Mesendoderm (in vitro differentiated cells): ENCODE results near the gene NIPAL4.
"Not testable (repeated sequence)": the region's sequence is repeated elsewhere in the genome, so short reads cannot be mapped to it uniquely, and the experiment has no call there.

Experiments used
- DNase-seq: peaks from one replicate; pipeline ENCODE4 v3.0.0; 2013
- H2AK5ac ChIP-seq: 2 replicates; pipeline ENCODE4 v1.6.1; 2013; ENCODE audit warnings: low read length, inconsistent platforms
- H2BK120ac ChIP-seq: 2 replicates; pipeline ENCODE4 v1.6.1; 2013; ENCODE audit warnings: low read depth, mild to moderate bottlenecking, low read length, moderate library complexity, mixed read lengths
- H2BK15ac ChIP-seq: replicated peaks from 2 replicates; pipeline ENCODE4 v1.6.1; 2013; ENCODE audit warnings: low read depth, mild to moderate bottlenecking, moderate library complexity
- H2BK5ac ChIP-seq: 2 replicates; pipeline ENCODE4 v1.6.1; 2013; ENCODE audit warnings: low read length, inconsistent platforms
- H3K18ac ChIP-seq: 2 replicates; pipeline ENCODE4 v1.6.1; 2013; ENCODE audit warnings: mild to moderate bottlenecking, low read length, mixed read lengths
- H3K23ac ChIP-seq: one replicate; pipeline ENCODE4 v1.6.1; 2013; ENCODE audit warnings: low read length
- H3K27ac ChIP-seq: 2 replicates; pipeline ENCODE4 v1.5.1; 2013; ENCODE audit warnings: low read depth, mild to moderate bottlenecking, inconsistent platforms, low read length, moderate library complexity
- H3K27me3 ChIP-seq: 2 replicates; pipeline ENCODE4 v1.6.1; 2013; ENCODE audit warnings: low read length, control low read depth, mild to moderate bottlenecking, inconsistent platforms; ENCODE audit not compliant: insufficient read depth, poor library complexity
- H3K36me3 ChIP-seq: 2 replicates; pipeline ENCODE4 v1.6.1; 2013; ENCODE audit warnings: low read length, inconsistent platforms; ENCODE audit not compliant: control insufficient read depth, insufficient read depth
- H3K4ac ChIP-seq: one replicate; pipeline ENCODE4 v1.6.1; 2013; ENCODE audit warnings: low read depth, mild to moderate bottlenecking, low read length, moderate library complexity
- H3K4me1 ChIP-seq: 2 replicates; pipeline ENCODE4 v1.6.1; 2013; ENCODE audit warnings: low read depth, low read length, inconsistent platforms; ENCODE audit not compliant: control insufficient read depth
- H3K4me2 ChIP-seq: 2 replicates; pipeline ENCODE4 v1.6.1; 2013; ENCODE audit warnings: low read length
- H3K4me3 ChIP-seq: 2 replicates; pipeline ENCODE4 v1.5.1; 2013; ENCODE audit warnings: mild to moderate bottlenecking, low read length
- H3K56ac ChIP-seq: one replicate; pipeline ENCODE4 v1.6.1; 2013; ENCODE audit warnings: low read length
- H3K79me1 ChIP-seq: 2 replicates; pipeline ENCODE4 v1.6.1; 2013; ENCODE audit warnings: low read length, inconsistent platforms
- H3K79me2 ChIP-seq: 2 replicates; pipeline ENCODE4 v1.6.1; 2013; ENCODE audit warnings: mild to moderate bottlenecking, low read length; ENCODE audit not compliant: control insufficient read depth, insufficient read depth
- H3K9ac ChIP-seq: 2 replicates; pipeline ENCODE4 v1.6.1; 2013; ENCODE audit warnings: low read length, inconsistent platforms
- H4K5ac ChIP-seq: one replicate; pipeline ENCODE4 v1.6.1; 2013; ENCODE audit warnings: low read length
- H4K8ac ChIP-seq: one replicate; pipeline ENCODE4 v1.6.1; 2013; ENCODE audit warnings: low read depth, mild to moderate bottlenecking, control low read depth, low read length, moderate library complexity
- WGBS: extraction: QIAGEN DNeasy Blood & Tissue Kit; methylation state at CpG from one replicate; pipeline ENCODE4 v1.1.7; 2013; ENCODE audit warnings: low lambda C conversion rate, missing lambda C conversion rate; ENCODE audit not compliant: insufficient coverage; ENCODE audit errors: extremely low coverage; 5-methylcytosine and 5-hydroxymethylcytosine counted together

Gene NIPAL4

DNA sequence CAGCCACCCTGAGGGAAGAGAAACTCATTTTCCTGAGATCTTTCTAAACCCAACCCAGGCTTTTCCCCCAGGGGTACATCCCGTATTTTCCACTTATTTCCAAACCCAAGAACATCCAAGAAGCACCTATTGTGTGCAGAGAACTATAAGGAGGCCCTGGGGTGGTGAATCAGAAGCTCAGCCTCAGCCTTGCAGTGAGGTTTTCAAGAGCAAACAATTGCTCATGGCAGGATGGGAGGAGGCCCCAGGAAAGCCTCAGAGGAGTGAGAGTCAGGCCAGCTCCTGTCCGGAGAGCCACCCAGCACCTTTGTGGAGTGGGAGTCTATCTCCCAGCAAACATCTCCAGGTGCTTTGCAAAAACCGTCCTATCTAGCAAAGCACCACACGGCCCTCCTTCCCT, 19.2 kb downstream of the NIPAL4 start:
- no peak overlapping the region for H2BK120ac ChIP-seq
- H3K79me2 ChIP-seq, result no peaks in the 10 kb centered on the region
- H3K79me1 ChIP-seq, result peaks cover 4% of the 10 kb centered on the region
- no peak overlapping the region for H4K8ac ChIP-seq
- no peaks in the 10 kb centered on the region for H3K27me3 ChIP-seq
- H2BK15ac ChIP-seq, result no peak overlapping the region
- H3K36me3 ChIP-seq, result peaks cover 16% of the 10 kb centered on the region
- H3K56ac ChIP-seq, result no peak overlapping the region
- H4K5ac ChIP-seq, result no peak overlapping the region
- no peak overlapping the region for H3K4me3 ChIP-seq
- H3K4me2 ChIP-seq, result no peak overlapping the region
- H2AK5ac ChIP-seq, result no peak overlapping the region
- DNase-seq, result peak; percentile 67
- H3K27ac ChIP-seq, result peak overlapping the region; percentile 69
- H3K4ac ChIP-seq, result no peak overlapping the region
- H3K9ac ChIP-seq, result no peak overlapping the region
- H2BK5ac ChIP-seq, result no peak overlapping the region
- H3K4me1 ChIP-seq, result no peaks in the 10 kb centered on the region
- WGBS, result no CpG with 5 or more reads among the region's 4 CpGs
- H3K18ac ChIP-seq, result no peak overlapping the region
- H3K23ac ChIP-seq, result no peak overlapping the region

DNA sequence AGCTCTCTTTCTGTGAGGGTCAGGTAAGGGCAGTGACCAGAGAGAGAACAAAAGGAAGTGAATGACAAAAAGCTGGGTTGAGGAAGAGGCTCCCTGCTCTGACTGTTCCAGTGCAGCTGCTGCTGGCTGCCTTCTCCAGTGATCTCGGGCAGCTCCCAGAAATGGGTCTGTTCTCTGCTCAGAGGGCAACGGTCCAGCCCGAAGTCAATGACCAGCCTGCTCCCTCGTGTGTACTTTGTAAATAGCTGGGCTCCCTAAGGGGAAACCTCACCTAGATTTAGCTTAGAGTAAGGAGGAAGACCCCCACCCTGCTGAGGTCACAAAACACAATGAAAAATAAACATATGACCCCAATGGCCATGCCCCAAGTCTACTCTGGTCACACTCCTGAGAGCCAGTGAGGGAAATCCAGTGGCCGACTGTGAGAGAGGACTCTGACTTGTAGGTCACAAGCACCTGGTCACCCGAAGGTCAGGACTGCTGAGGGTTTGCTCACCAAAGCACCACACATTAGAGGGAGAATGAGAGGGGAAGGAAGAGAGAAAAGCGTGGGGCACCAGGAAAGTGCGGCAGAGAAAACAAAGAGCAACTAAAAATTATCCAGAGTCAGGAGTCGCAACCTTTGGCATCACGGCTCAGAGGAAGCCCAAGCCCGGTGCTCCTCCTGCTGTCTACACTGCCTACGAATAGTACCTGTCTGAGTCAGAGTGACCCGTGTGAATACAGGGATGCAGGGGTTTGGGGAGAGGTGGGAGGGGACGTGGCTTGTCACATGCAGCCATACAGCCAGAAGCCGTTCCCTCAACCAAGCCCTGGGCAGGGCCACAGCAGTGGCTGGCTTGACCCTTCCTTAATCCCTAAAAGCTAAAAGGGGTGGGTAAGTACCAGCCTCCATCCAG, 19.8 kb downstream of the NIPAL4 start:
- H3K27me3 ChIP-seq, result no peaks in the 10 kb centered on the region
- no peak overlapping the region for H4K8ac ChIP-seq
- no peak overlapping the region for H3K4me2 ChIP-seq
- no peaks in the 10 kb centered on the region for H3K4me1 ChIP-seq
- no peak overlapping the region for H3K23ac ChIP-seq
- no peak overlapping the region for H3K56ac ChIP-seq
- no peak overlapping the region for H2AK5ac ChIP-seq
- H3K18ac ChIP-seq, result no peak overlapping the region
- WGBS, result no CpG with 5 or more reads among the region's 15 CpGs
- H3K36me3 ChIP-seq, result peaks cover 21% of the 10 kb centered on the region
- H3K4ac ChIP-seq, result no peak overlapping the region
- peak overlapping the region; percentile 69 for H3K27ac ChIP-seq
- H2BK5ac ChIP-seq, result no peak overlapping the region
- no peaks in the 10 kb centered on the region for H3K79me2 ChIP-seq
- H3K9ac ChIP-seq, result no peak overlapping the region
- no peak overlapping the region for H2BK15ac ChIP-seq
- no peak for DNase-seq
- H2BK120ac ChIP-seq, result no peak overlapping the region
- no peak overlapping the region for H4K5ac ChIP-seq
- H3K79me1 ChIP-seq, result peaks cover 7% of the 10 kb centered on the region
- H3K4me3 ChIP-seq, result no peak overlapping the region

DNA sequence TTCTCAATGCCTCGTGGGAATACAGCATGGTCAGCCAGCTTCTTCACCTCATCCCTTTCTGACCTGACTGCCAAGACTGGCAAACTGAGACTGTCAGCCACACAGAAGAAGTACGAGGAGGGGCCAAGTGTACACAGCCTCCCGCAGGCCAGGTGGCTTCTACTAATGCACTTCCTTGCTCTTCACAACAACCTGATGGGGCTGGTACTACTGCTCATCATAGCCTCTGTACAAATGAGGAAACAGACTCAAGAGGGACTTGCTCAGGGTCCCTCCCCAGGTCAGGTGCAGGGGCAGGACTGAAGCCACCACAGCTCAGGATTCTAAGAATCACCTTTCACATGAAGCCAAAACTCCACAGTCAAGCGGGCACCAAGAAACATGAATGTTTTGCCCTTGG, 21.3 kb downstream of the NIPAL4 start:
- no CpG with 5 or more reads among the region's 4 CpGs for WGBS
- no peak overlapping the region for H3K4me2 ChIP-seq
- no peak overlapping the region for H2BK15ac ChIP-seq
- H3K18ac ChIP-seq, result no peak overlapping the region
- no peak for DNase-seq
- H3K4me3 ChIP-seq, result no peak overlapping the region
- H3K23ac ChIP-seq, result no peak overlapping the region
- H2BK5ac ChIP-seq, result no peak overlapping the region
- no peak overlapping the region for H3K9ac ChIP-seq
- no peaks in the 10 kb centered on the region for H3K4me1 ChIP-seq
- no peak overlapping the region for H3K27ac ChIP-seq
- no peak overlapping the region for H2AK5ac ChIP-seq
- H2BK120ac ChIP-seq, result no peak overlapping the region
- peaks cover 31% of the 10 kb centered on the region for H3K36me3 ChIP-seq
- H3K56ac ChIP-seq, result no peak overlapping the region
- no peak overlapping the region for H4K5ac ChIP-seq
- H3K79me1 ChIP-seq, result peaks cover 13% of the 10 kb centered on the region
- no peaks in the 10 kb centered on the region for H3K79me2 ChIP-seq
- H3K4ac ChIP-seq, result no peak overlapping the region
- no peaks in the 10 kb centered on the region for H3K27me3 ChIP-seq
- H4K8ac ChIP-seq, result no peak overlapping the region

DNA sequence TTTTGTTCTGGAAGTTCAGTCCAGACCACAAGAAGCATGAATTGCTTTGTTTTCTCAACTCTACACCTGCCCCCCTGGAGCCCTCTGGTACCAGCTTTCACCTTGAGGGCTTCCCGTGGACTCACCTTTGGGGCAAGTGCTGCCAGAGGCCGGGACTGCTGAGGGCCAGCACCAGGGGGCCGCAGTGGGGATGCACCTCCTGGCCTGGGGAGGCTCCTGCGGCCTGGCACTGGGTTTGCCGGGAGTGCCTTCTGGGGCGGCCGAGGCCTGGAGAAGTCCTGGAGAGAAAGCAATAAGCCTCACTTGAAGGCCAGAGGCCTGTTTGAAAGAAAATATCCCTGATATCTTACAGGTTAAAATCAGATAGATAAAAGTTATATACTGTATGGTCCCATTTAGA, 21.7 kb downstream of the NIPAL4 start:
- no peak overlapping the region for H3K4ac ChIP-seq
- no peak overlapping the region for H3K56ac ChIP-seq
- no peak overlapping the region for H3K9ac ChIP-seq
- H2BK5ac ChIP-seq, result no peak overlapping the region
- peaks cover 31% of the 10 kb centered on the region for H3K36me3 ChIP-seq
- H3K18ac ChIP-seq, result no peak overlapping the region
- DNase-seq, result no peak
- no peak overlapping the region for H2BK120ac ChIP-seq
- H3K79me1 ChIP-seq, result peaks cover 13% of the 10 kb centered on the region
- no peak overlapping the region for H2BK15ac ChIP-seq
- H3K4me2 ChIP-seq, result no peak overlapping the region
- no CpG with 5 or more reads among the region's 7 CpGs for WGBS
- no peak overlapping the region for H3K27ac ChIP-seq
- H3K27me3 ChIP-seq, result no peaks in the 10 kb centered on the region
- no peak overlapping the region for H4K8ac ChIP-seq
- H3K4me3 ChIP-seq, result no peak overlapping the region
- H3K79me2 ChIP-seq, result no peaks in the 10 kb centered on the region
- H3K4me1 ChIP-seq, result no peaks in the 10 kb centered on the region
- no peak overlapping the region for H2AK5ac ChIP-seq
- H4K5ac ChIP-seq, result no peak overlapping the region
- no peak overlapping the region for H3K23ac ChIP-seq

DNA sequence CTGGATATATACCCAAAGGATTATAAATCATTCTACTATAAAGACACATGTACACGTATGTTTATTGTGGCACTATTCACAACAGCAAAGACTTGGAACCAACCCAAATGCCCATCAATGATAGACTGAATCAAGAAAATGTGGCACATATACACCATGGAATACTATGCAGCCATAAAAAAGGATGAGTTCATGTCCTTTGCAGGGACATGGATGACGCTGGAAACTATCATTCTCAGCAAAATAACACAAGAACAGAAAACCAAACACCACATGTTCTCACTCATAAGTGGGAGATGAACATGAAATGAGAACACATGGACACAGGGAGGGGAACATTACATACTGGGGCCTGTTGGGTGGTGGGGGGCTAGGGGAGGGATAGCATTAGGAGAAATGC, 22.7 kb downstream of the NIPAL4 start:
- not testable (repeated sequence) for H4K8ac ChIP-seq, H2BK15ac ChIP-seq, H3K18ac ChIP-seq, H2AK5ac ChIP-seq, H2BK5ac ChIP-seq, H2BK120ac ChIP-seq, H3K27ac ChIP-seq, H3K79me2 ChIP-seq, DNase-seq, H3K4me2 ChIP-seq, H4K5ac ChIP-seq, H3K27me3 ChIP-seq, H3K4ac ChIP-seq, H3K4me1 ChIP-seq, H3K23ac ChIP-seq, H3K9ac ChIP-seq, H3K56ac ChIP-seq, H3K4me3 ChIP-seq
- Histone ChIP-seq H3K36me3 (peaks cover 35% of the 10 kb centered on the region), H3K79me1 (peaks cover 16% of the 10 kb centered on the region)
- WGBS, result no CpG with 5 or more reads among the region's 2 CpGs

DNA sequence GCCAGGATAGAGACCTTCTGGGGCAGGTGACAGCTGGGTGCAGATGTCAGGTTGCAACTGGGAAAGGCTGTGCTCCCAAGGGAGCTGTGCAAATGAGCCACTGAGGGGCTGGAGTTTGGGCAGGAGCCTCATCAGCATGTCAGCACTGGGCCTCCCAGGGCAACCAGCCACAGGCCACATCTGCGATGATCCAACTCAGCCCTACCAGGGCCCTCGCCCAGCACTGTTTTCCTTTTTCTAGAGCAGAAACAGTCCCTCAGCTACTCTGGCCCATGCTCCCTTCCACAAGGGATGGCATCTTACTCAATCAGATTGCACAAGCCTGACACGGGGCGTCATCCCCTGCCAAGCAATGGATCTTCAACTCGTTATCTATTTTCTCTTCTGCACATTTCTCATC, 24.8 kb downstream of the NIPAL4 start:
- H3K4me3 ChIP-seq, result no peak overlapping the region
- H3K27me3 ChIP-seq, result no peaks in the 10 kb centered on the region
- H2BK15ac ChIP-seq, result no peak overlapping the region
- peaks cover 18% of the 10 kb centered on the region for H3K79me1 ChIP-seq
- H3K4ac ChIP-seq, result no peak overlapping the region
- H2AK5ac ChIP-seq, result no peak overlapping the region
- no peak overlapping the region for H4K8ac ChIP-seq
- no peak overlapping the region for H4K5ac ChIP-seq
- no peaks in the 10 kb centered on the region for H3K79me2 ChIP-seq
- no peak overlapping the region for H3K23ac ChIP-seq
- DNase-seq, result no peak
- H3K18ac ChIP-seq, result no peak overlapping the region
- peaks cover 42% of the 10 kb centered on the region for H3K36me3 ChIP-seq
- no peak overlapping the region for H2BK5ac ChIP-seq
- no peak overlapping the region for H3K27ac ChIP-seq
- no peaks in the 10 kb centered on the region for H3K4me1 ChIP-seq
- no peak overlapping the region for H3K9ac ChIP-seq
- no peak overlapping the region for H2BK120ac ChIP-seq
- no CpG with 5 or more reads among the region's 5 CpGs for WGBS
- H3K4me2 ChIP-seq, result no peak overlapping the region
- no peak overlapping the region for H3K56ac ChIP-seq
